Omental fat pad (tissue), 4 donors: ENCODE results near the gene SLC36A1. TPM values are rescaled to one million over a fixed set of nuclear protein-coding genes. Genes with fewer than 3 reads are reported as not detected.

Experiments
- ATAC-seq: fragments of 150-250 bp; one replicate; pipeline ENCODE4 v1.9.1; 2016; ENCODE audit warnings: mild to moderate bottlenecking, moderate library complexity; ENCODE audit not compliant: low FRiP score
- DNase-seq: peaks from one replicate; pipeline ENCODE4 v3.0.0-alpha.2; 2019; ENCODE audit warnings: low spot score
- total RNA-seq, 4 donors: library from RNA; depleted of rRNA; stranded (reverse); fragments of >200 nt; gene quantifications; one replicate each; pipeline ENCODE4 v1.1.0, GENCODE V29; 2016
- TF ChIP-seq, protein P1 (sequence below), 3 donors: fragments of 450-650 bp; IDR thresholded peaks; one replicate each; pipeline ENCODE4 v1.5.1; 2016 to 2017; ENCODE audit warnings: antibody characterized with exemption in 3 of 3, mild to moderate bottlenecking in 3 of 3, moderate library complexity in 2 of 3

Gene SLC36A1
- total RNA-seq, 4 donors from 2014 or later, result 10.0 to 20.3 (median 17.1) TPM

DNA sequence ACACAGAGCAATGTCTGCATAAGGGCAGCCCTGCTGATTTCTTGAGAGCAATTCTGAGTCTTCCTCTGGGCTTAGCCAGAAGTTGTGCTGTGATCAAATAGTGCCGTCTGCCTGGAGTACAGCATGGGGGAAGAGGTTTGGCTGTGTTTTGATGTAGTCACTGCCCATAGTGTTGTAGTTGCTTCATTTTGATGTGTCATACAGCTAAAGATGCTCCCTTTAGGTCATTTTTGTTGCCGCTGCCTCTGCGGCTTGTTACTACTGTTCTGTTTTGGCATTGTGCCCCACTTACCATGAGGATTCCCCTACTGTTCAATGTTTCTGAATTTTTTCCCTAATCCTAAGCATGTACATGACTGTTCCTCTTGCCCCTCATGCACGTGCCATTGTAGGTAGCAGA is 23.0 kb downstream of the SLC36A1 start:
- DNase-seq (no peak), ATAC-seq (no peak)
- TF ChIP-seq, protein P1, sequence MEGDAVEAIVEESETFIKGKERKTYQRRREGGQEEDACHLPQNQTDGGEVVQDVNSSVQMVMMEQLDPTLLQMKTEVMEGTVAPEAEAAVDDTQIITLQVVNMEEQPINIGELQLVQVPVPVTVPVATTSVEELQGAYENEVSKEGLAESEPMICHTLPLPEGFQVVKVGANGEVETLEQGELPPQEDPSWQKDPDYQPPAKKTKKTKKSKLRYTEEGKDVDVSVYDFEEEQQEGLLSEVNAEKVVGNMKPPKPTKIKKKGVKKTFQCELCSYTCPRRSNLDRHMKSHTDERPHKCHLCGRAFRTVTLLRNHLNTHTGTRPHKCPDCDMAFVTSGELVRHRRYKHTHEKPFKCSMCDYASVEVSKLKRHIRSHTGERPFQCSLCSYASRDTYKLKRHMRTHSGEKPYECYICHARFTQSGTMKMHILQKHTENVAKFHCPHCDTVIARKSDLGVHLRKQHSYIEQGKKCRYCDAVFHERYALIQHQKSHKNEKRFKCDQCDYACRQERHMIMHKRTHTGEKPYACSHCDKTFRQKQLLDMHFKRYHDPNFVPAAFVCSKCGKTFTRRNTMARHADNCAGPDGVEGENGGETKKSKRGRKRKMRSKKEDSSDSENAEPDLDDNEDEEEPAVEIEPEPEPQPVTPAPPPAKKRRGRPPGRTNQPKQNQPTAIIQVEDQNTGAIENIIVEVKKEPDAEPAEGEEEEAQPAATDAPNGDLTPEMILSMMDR (IDR thresholded peaks at IDR 0.05), result no peak

DNA sequence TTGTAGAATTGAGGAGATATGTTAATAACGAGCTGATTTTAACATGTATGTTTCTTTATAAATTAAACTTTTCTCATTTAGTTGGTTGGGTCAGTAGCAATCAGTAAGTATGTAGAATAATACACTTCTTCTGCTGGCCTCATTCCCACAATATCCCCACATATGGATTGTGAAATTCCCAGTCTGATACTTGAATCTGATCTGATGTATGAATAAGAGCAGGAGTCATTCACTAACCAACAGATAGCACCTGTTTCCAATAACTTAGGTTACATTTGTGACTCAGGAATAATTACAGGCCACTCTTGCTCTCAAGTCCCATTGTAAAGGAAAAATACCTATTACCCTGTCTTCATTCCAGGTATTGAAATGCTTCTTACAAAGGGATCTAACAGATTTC is 23.9 kb downstream of the SLC36A1 start:
- no peak for DNase-seq
- TF ChIP-seq, protein P1 (IDR thresholded peaks at IDR 0.05), result no peak
- no peak for ATAC-seq

DNA sequence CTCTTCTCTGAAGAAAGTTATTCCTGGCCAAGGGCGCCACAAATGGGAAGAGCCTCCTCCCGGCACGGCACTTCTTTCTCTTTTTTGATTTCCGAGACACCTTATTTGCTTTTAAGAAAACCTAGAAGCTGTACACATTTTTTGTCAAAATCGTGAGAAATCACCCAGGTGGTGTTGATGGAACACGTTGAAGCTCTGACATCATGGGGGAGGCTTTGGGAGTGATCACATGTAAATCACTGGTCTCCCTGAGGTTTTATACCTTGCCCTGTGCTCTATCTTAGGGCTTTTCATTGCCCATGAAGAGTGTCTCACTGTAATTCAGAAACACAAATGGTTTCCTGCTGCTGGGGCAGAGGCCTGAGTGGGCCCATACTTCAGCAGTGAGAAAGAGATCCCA is 27.4 kb downstream of the SLC36A1 start:
- ATAC-seq (no peak), DNase-seq (no peak)
- TF ChIP-seq, protein P1 (IDR thresholded peaks at IDR 0.05), result no peak

DNA sequence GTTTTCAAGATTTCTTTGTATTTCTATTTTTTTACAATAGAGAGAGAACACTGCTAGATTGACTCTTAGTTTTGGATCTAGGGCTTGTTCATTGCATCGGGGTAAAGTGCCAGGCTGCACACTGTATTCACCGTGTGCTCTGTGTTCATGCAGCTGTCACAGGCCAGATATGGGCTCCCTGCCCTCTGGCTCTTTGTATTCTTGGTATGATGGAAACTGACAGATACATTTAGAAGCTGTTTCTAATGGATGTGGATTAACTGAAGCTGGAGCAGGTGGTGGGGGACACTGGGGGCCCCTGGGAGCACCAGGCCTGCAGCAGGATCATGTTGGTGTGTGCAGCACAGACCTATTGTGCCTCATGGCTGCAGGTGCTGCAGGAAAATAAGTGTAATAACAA is 28.0 kb downstream of the SLC36A1 start:
- DNase-seq (no peak), ATAC-seq (no peak)
- TF ChIP-seq, protein P1 (IDR thresholded peaks at IDR 0.05), result no peak

DNA sequence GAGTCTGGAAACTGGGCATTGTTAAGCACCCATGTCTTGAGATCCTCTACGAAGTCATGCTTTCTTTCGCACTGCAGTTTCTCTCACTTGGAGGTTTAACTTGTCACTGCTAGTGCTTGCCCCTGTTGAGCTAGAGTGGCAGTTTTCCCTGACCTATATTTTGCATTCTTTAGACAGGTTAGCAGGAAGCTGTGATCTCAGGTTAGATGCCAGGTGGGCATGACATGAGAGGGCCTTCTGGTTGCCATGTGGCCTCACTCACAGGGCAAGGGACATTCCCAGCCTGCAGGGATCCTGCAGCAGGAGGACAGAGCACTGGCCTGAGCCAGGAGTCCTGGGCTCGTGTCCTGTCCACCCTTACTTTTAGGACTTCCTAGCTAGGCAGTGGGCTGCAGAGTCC is 28.6 kb downstream of the SLC36A1 start:
- no peak for DNase-seq
- TF ChIP-seq, protein P1 (IDR thresholded peaks at IDR 0.05), result no peak
- no peak for ATAC-seq

DNA sequence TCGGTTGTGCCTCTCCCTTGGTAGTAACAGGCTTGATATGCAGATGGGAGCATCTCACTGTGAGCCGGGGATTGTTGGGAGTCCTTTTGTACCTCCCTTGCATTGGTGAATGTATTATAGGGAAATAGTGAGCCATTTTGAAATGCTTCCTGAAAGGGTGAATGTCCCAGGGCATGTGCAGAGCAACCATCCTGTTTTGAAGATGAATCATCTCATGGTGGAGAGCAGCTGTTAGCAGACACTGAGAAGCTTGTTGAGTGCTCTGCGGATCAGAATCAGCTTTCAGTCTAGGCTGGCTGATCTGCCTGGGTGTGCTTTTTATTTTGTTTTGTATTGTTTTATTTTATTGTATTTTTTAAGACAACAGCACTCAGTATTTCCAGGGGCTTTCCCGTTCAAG is 29.7 kb downstream of the SLC36A1 start:
- ATAC-seq, result no peak
- no peak for DNase-seq
- TF ChIP-seq, protein P1 (IDR thresholded peaks at IDR 0.05), result no peak

DNA sequence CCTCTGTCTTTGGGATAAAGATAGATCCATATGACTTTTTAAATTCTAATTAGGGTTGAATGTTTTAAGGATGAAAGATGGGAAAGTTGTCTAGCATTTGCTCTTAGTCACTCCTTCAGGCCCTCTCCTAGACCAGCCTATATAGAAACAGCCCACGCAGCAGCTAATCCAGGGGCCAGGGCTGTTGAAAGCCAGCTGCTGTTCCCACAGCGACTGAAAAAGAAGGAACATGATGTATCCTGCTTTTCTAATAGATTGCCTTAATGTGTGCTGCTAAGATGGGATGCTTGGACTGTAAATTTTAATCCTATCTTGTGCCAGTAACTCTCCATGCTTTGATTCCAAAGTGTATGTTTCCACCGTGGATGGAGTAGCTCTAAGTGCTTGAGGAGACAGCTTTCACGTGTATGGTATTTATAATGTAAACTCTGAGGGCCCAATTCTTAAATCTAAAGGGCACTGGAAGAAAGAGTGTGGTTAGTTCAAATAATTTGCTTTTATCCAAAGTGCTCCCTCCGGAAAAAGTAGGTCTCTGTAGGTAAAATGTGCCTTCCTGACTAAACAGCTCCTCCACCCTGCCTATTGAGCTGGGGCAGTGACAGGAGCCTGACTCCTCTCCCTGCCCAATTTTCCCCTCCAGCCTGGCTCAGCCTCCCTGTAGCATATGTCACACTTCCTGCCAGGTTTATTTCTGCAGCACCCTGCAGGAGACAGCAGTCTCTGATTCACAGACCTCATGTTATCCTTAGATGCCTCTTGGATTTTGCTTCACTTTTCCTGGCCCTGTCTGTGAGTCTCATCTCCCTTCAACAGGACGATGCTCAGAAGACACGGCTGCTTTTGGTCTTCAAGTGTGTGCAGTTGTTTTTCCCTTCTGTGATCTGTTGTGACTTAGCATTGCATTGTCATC is 33.2 kb downstream of the SLC36A1 start:
- TF ChIP-seq, protein P1 (IDR thresholded peaks at IDR 0.05), result no peak
- ATAC-seq, result no peak
- DNase-seq, result no peak
